Heart left ventricle (tissue), 13 donors: ENCODE data around the gene ORMDL3.
A peak's percentile ranks its signal among the peaks of the same experiment; 100 is the strongest.

ENCODE experiments used
- CTCF ChIP-seq, 12 donors: fragments of 200-600 bp; sonication (generic) in 4 of 12; IDR thresholded peaks; one replicate each; pipeline versions ENCODE4 v1.5.0 to v1.8.0; 2018 to 2022; ENCODE audit warnings: antibody characterized with exemption in 12 of 12, mild to moderate bottlenecking in 5 of 12
- POLR2A ChIP-seq, 2 donors: fragments of 450-650 bp; IDR thresholded peaks; one replicate each; pipeline ENCODE4 v1.6.1; 2017; ENCODE audit warnings: antibody characterized with exemption in 2 of 2, mild to moderate bottlenecking in 2 of 2, moderate library complexity in 2 of 2
- donor health status: ischemic (EF 13 %, LVEDD 7.1; RV severe dilation, severe dysfunction).
- donor health status: DM: no; HTN: yes; CAD: no.
- donor health status: DM: no; HTN: no; CAD: no.
- donor health status: ischemic (EF 25% LVEDD 6.9; RV normal size, moderate dysfunction).
- donor health status: ischemic (EF 25% LVEDD 5.7; RV mildly dilated, moderate dysfunction).
- donor health status: ischemic (EF 35%, LVEDD 5.7; RV mildly dilated, moderate dysfunction).
- donor health status: nonischemic (EF 11% LVEDD 7.7; RV severe dilation, severe dysfunction).
- donor health status: DM: yes; HTN: yes; CAD: no.
- donor health status: PGD.
- donor health status: ischemic (EF 29% LVEDD 5.4; RV normal size, mild dysfunction).
- donor health status: nonischemic (EF 23%, LVEDD 6.1; RV moderate dilation, normal function).

- TF ChIP-seq CTCF (IDR thresholded peaks at IDR 0.05) (peak in 1 of 12 donors; percentile 14), POLR2A (IDR thresholded peaks at IDR 0.05) (no peak)
Measured at GRCh38 chr17:39923836-39924690, 3.3 kb downstream of the ORMDL3 start.
